Neural cell (in vitro differentiated cells): Measurements from ENCODE around the gene CHST13. TPM values are rescaled to one million over a fixed set of nuclear protein-coding genes. Genes with fewer than 3 reads are reported as not detected.

ENCODE experiments used
- H2AFZ ChIP-seq: fragments of 200-600, 300-800 bp; sonication (generic), shearing (Covaris generic); 2 replicates; pipeline ENCODE4 v1.6.0; 2014; ENCODE audit warnings: low read depth, mild to moderate bottlenecking, antibody characterized with exemption, low read length, moderate library complexity
- H3F3A ChIP-seq: fragments of 200-600 bp; shearing (Covaris generic); 2 replicates; pipeline ENCODE4 v1.6.1; 2016; ENCODE audit warnings: mild to moderate bottlenecking, moderate library complexity, mixed read lengths, antibody characterized with exemption, low read length; ENCODE audit not compliant: insufficient read depth, poor library complexity, severe bottlenecking
- H3K27ac ChIP-seq: fragments of 200-600, 300-800 bp; sonication (generic), shearing (Covaris generic); 2 replicates; pipeline ENCODE4 v1.5.1; 2014; ENCODE audit warnings: mild to moderate bottlenecking, low read length, moderate library complexity
- H3K27me3 ChIP-seq: fragments of 300-800, 200-600 bp; sonication (generic), shearing (Covaris generic); 2 replicates; pipeline ENCODE4 v1.6.0; 2014; ENCODE audit warnings: mild to moderate bottlenecking, low read depth, low read length, moderate library complexity; ENCODE audit not compliant: insufficient read depth
- H3K36me3 ChIP-seq: fragments of 300-800, 200-600 bp; sonication (generic), shearing (Covaris generic); 2 replicates; pipeline ENCODE4 v1.5.1; 2014; ENCODE audit warnings: mild to moderate bottlenecking, antibody characterized with exemption, low read length, moderate library complexity; ENCODE audit not compliant: insufficient read depth
- H3K4me2 ChIP-seq: fragments of 300-800, 200-600 bp; sonication (generic), shearing (Covaris generic); 2 replicates; pipeline ENCODE4 v1.6.0; 2014; ENCODE audit warnings: mild to moderate bottlenecking, low read length
- H3K4me3 ChIP-seq: fragments of 300-800, 200-600 bp; sonication (generic), shearing (Covaris generic); 2 replicates; pipeline ENCODE4 v1.5.1; 2014; ENCODE audit warnings: mild to moderate bottlenecking, low read length, moderate library complexity
- H3K79me2 ChIP-seq: fragments of 200-600 bp; shearing (Covaris generic); replicated peaks from 2 replicates; pipeline ENCODE4 v1.6.0; 2014; ENCODE audit warnings: mild to moderate bottlenecking, low read length, moderate library complexity; ENCODE audit not compliant: insufficient read depth
- H3K9ac ChIP-seq: fragments of 300-800, 200-600 bp; sonication (generic), shearing (Covaris generic); 2 replicates; pipeline ENCODE4 v1.6.1; 2016; ENCODE audit warnings: mild to moderate bottlenecking, low read length, mixed read lengths
- H3K9me2 ChIP-seq: fragments of 200-600 bp; shearing (Covaris generic); 2 replicates; pipeline ENCODE4 v1.6.1; 2016; ENCODE audit warnings: mild to moderate bottlenecking, low read length, mixed read lengths; ENCODE audit not compliant: insufficient read depth
- H3K9me3 ChIP-seq: fragments of 200-600, 300-800 bp; sonication (generic), shearing (Covaris generic); 2 replicates; pipeline ENCODE4 v1.6.1; 2016; ENCODE audit warnings: mild to moderate bottlenecking, mixed run types, low read length, moderate library complexity, mixed read lengths
- H4K20me1 ChIP-seq: fragments of 200-600 bp; shearing (Covaris generic); 2 replicates; pipeline ENCODE4 v1.6.1; 2016; ENCODE audit warnings: mild to moderate bottlenecking, mixed run types; ENCODE audit not compliant: insufficient read depth
- EP300 ChIP-seq: fragments of 450-650 bp; conservative IDR thresholded peaks from 2 replicates; pipeline ENCODE4 v1.6.1; 2014; ENCODE audit warnings: antibody characterized with exemption, mild to moderate bottlenecking, moderate library complexity; ENCODE audit not compliant: poor library complexity, severe bottlenecking
- EZH2 ChIP-seq: fragments of 200-600, 300-800 bp; shearing (Covaris generic), sonication (generic); IDR thresholded peaks from 2 replicates; pipeline ENCODE4 v1.6.1; 2014; ENCODE audit warnings: antibody characterized with exemption, low read length, borderline replicate concordance, mild to moderate bottlenecking; ENCODE audit not compliant: insufficient read depth, poor library complexity, severe bottlenecking
- MXI1 ChIP-seq: fragments of 450-650 bp; conservative IDR thresholded peaks from 2 replicates; pipeline ENCODE4 v1.6.1; 2014; ENCODE audit warnings: antibody characterized with exemption, mild to moderate bottlenecking; ENCODE audit not compliant: poor library complexity, severe bottlenecking
- POLR2AphosphoS5 ChIP-seq: IDR thresholded peaks from 2 replicates; pipeline ENCODE4 v1.6.1; 2012
- RAD21 ChIP-seq: fragments of 450-650 bp; conservative IDR thresholded peaks from 2 replicates; pipeline ENCODE4 v1.6.1; 2014; ENCODE audit warnings: antibody characterized with exemption, mild to moderate bottlenecking, moderate library complexity
- SMC3 ChIP-seq: fragments of 450-650 bp; conservative IDR thresholded peaks from 2 replicates; pipeline ENCODE4 v1.6.1; 2014; ENCODE audit warnings: antibody characterized with exemption, mild to moderate bottlenecking, moderate library complexity; ENCODE audit not compliant: poor library complexity
- TAF1 ChIP-seq: IDR thresholded peaks from 2 replicates; pipeline ENCODE4 v1.6.1; 2012; ENCODE audit warnings: low read depth
- polyA plus RNA-seq: library from polyadenylated mRNA; depleted of rRNA; stranded (reverse); fragments of >200 nt; gene quantifications from 2 replicates; pipeline ENCODE4 v1.2.3, GENCODE V29; 2014
- TF ChIP-seq, protein P1 (sequence below): fragments of 450-650 bp; IDR thresholded peaks from 2 replicates; pipeline ENCODE4 v1.5.1; 2014; ENCODE audit warnings: antibody characterized with exemption, mild to moderate bottlenecking, moderate library complexity; ENCODE audit not compliant: poor library complexity, severe bottlenecking
- TF ChIP-seq, protein P2 (sequence below): IDR thresholded peaks from 2 replicates; pipeline ENCODE4 v1.6.1; 2012; ENCODE audit warnings: borderline replicate concordance

Gene CHST13
- polyA plus RNA-seq, 1 donor from 2014 or later = not detected

DNA sequence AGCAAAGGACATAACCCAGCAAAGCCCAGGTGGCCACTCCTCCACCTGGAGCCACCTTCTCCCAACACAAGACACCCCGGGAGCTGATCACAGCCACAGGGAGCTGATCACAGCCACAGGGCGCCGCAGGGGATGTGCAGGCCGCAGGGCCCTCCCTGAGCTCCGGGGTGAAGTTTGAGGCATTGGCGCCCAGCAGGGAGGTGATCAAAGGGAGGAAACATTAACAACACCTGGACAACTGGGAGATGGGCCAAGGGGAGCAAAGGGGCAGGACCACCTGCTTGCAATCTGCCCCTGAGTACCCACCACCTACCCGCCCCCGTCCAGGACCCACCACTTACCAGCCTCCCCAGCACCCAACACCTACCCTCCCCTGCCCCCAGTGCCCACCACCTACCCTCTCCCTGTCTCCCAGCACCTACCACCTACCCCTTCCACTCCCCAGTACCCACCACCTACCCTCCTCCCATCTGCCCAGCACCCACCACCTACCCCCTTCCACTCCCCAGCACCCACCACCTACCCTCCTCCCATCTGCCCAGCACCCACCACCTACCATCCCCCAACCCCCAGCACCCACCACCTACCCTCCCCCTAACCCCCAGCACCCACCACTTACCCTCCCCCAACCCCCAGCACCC, 8.8 kb upstream of the CHST13 start:
- no peaks in the 10 kb centered on the region for H3K9me3 ChIP-seq
- H4K20me1 ChIP-seq = no peaks in the 10 kb centered on the region
- H3K4me3 ChIP-seq = no peak overlapping the region
- no peaks in the 10 kb centered on the region for H3K9me2 ChIP-seq
- H3K9ac ChIP-seq = no peak overlapping the region
- TF ChIP-seq SMC3 (no peak), RAD21 (no peak)
- TF ChIP-seq, protein P1, sequence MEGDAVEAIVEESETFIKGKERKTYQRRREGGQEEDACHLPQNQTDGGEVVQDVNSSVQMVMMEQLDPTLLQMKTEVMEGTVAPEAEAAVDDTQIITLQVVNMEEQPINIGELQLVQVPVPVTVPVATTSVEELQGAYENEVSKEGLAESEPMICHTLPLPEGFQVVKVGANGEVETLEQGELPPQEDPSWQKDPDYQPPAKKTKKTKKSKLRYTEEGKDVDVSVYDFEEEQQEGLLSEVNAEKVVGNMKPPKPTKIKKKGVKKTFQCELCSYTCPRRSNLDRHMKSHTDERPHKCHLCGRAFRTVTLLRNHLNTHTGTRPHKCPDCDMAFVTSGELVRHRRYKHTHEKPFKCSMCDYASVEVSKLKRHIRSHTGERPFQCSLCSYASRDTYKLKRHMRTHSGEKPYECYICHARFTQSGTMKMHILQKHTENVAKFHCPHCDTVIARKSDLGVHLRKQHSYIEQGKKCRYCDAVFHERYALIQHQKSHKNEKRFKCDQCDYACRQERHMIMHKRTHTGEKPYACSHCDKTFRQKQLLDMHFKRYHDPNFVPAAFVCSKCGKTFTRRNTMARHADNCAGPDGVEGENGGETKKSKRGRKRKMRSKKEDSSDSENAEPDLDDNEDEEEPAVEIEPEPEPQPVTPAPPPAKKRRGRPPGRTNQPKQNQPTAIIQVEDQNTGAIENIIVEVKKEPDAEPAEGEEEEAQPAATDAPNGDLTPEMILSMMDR = no peak
- no peaks in the 10 kb centered on the region for H3K36me3 ChIP-seq
- no peaks in the 10 kb centered on the region for H3K79me2 ChIP-seq
- H3K27ac ChIP-seq = no peak overlapping the region
- no peak overlapping the region for H2AFZ ChIP-seq
- H3F3A ChIP-seq = no peaks in the 10 kb centered on the region
- H3K4me2 ChIP-seq = no peak overlapping the region
- H3K27me3 ChIP-seq = no peaks in the 10 kb centered on the region

DNA sequence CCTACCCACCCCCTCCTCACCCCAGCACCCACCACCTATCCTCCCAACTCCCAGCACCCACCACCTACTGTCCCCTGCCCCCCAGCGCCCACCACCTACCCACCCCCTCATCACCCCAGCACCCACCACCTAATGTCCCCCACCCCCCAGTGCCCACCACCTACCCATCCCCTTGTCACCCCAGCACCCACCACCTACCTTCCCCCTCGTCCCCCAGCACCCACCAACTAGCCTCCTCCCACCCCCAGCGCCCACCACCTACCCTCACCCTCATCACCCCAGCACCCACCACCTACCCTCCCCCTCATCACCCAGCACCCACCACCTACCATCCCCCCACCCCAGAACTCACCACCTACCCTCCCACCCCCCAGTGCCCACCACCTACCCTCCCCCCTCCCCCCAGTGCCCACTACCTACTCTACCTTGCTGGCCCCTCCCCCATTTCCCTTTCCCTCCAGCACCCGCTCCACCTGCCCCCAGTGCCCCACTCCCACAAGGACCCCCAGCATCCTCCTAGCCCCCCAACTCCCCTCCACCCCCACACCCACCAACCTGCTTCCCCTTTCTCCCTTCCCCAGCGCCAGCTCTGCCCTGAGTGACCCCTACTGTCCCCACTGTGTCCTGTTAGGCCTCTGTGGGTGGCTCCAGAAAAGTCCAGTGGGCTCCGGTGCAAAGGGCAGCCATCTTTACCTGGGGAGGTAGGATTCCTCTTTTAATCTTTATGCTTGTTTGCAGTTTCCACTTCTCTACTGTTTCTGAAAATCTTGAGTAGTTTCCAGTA, 7.6 kb upstream of the CHST13 start:
- Histone ChIP-seq H3F3A (no peaks in the 10 kb centered on the region), H3K36me3 (no peaks in the 10 kb centered on the region), H3K9me2 (no peaks in the 10 kb centered on the region), H3K27ac (no peak overlapping the region), H3K4me2 (no peak overlapping the region), H2AFZ (no peak overlapping the region), H3K4me3 (no peak overlapping the region), H3K27me3 (no peaks in the 10 kb centered on the region), H3K9me3 (no peaks in the 10 kb centered on the region), H3K79me2 (no peaks in the 10 kb centered on the region), H3K9ac (no peak overlapping the region), H4K20me1 (no peaks in the 10 kb centered on the region)
- TF ChIP-seq, protein P1 = no peak
- TF ChIP-seq SMC3 (no peak), MXI1 (no peak), TAF1 (no peak), EZH2 (no peak), EP300 (no peak), POLR2AphosphoS5 (no peak), RAD21 (no peak)
- TF ChIP-seq, protein P2, sequence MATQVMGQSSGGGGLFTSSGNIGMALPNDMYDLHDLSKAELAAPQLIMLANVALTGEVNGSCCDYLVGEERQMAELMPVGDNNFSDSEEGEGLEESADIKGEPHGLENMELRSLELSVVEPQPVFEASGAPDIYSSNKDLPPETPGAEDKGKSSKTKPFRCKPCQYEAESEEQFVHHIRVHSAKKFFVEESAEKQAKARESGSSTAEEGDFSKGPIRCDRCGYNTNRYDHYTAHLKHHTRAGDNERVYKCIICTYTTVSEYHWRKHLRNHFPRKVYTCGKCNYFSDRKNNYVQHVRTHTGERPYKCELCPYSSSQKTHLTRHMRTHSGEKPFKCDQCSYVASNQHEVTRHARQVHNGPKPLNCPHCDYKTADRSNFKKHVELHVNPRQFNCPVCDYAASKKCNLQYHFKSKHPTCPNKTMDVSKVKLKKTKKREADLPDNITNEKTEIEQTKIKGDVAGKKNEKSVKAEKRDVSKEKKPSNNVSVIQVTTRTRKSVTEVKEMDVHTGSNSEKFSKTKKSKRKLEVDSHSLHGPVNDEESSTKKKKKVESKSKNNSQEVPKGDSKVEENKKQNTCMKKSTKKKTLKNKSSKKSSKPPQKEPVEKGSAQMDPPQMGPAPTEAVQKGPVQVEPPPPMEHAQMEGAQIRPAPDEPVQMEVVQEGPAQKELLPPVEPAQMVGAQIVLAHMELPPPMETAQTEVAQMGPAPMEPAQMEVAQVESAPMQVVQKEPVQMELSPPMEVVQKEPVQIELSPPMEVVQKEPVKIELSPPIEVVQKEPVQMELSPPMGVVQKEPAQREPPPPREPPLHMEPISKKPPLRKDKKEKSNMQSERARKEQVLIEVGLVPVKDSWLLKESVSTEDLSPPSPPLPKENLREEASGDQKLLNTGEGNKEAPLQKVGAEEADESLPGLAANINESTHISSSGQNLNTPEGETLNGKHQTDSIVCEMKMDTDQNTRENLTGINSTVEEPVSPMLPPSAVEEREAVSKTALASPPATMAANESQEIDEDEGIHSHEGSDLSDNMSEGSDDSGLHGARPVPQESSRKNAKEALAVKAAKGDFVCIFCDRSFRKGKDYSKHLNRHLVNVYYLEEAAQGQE = no peak
